ENCODE results near the gene CDC42BPA. TPM values are rescaled to one million over a fixed set of nuclear protein-coding genes. Genes with fewer than 3 reads are reported as not detected.

Gene CDC42BPA
- polyA plus RNA-seq, 3 donors, result 0.20 to 0.45 (median 0.39) TPM

GRCh38 chr1:226960944-226961765, 357.1 kb downstream of the CDC42BPA start:
- Mint-ChIP-seq H3K36me3 (peaks cover 13 to 47% of the 10 kb centered on the region in 2 donors), H3K4me3 (no peak overlapping the region), H3K27ac (peak overlapping the region in 3 of 7 donors; percentile 33 to 68 (median 56)), H3K4me1 (peaks cover 22% of the 10 kb centered on the region), H3K27me3 (ENCODE audit: low read depth in 3 of 3) (peaks cover 0 to 2% (median 0%) of the 10 kb centered on the region in 3 donors), H3K9me3 (peaks cover 0 to 11% (median 7%) of the 10 kb centered on the region in 7 donors)
- Histone ChIP-seq H3K27ac (ENCODE audit: low read depth in 1 of 2, low read length in 2 of 2) (peak overlapping the region in 1 of 2 donors; percentile 48), H3K4me3 (replicated peaks in 1 of 3; ENCODE audit: low read depth in 2 of 3, low read length in 3 of 3) (no peak overlapping the region), H3K4me1 (ENCODE audit: control insufficient read depth in 1 of 2, insufficient read depth in 2 of 2, low read length in 2 of 2) (peaks cover 17 to 18% of the 10 kb centered on the region in 2 donors), H3K27me3 (ENCODE audit: control insufficient read depth in 2 of 2, insufficient read depth in 2 of 2, low read length in 2 of 2) (no peaks in the 10 kb centered on the region), H3K9ac (ENCODE audit: insufficient read depth, low read length, poor library complexity, severe bottlenecking) (no peak overlapping the region), H4K20me1 (ENCODE audit: insufficient read depth, low read length) (peaks cover 89% of the 10 kb centered on the region), H2AFZ (ENCODE audit: insufficient read depth, low read depth, low read length, poor library complexity, severe bottlenecking) (no peak overlapping the region), H3K79me2 (ENCODE audit: insufficient read depth, low read length) (peaks cover 67% of the 10 kb centered on the region), H3K36me3 (replicated peaks in 1 of 2; ENCODE audit: control insufficient read depth in 1 of 2, insufficient read depth in 2 of 2, low read length in 2 of 2) (peaks cover 18 to 25% of the 10 kb centered on the region in 2 donors), H3K4me2 (replicated peaks; ENCODE audit: extremely low read depth, low read length, poor library complexity, severe bottlenecking) (no peak overlapping the region), H3K9me3 (replicated peaks in 1 of 2; ENCODE audit: control insufficient read depth in 1 of 2, insufficient read depth in 1 of 2, low read length in 2 of 2) (peaks cover 0 to 15% of the 10 kb centered on the region in 2 donors)
- no peak for DNase-seq
- 100% methylated on average over 12 of the region's 13 CpGs for WGBS (ENCODE audit: insufficient coverage)
- TF ChIP-seq CTCF (IDR thresholded peaks at IDR 0.05), result no peak
- intact Hi-C loops (cut with micrococcal nuclease), result no loop called here

GRCh38 chr1:226960256-226960655, 358.0 kb downstream of the CDC42BPA start:
- no peak overlapping the region for H3K4me3 ChIP-seq (replicated peaks in 1 of 3; ENCODE audit: low read depth in 2 of 3, low read length in 3 of 3)
- Mint-ChIP-seq H3K4me3 (no peak overlapping the region), H3K27ac (peak overlapping the region in 1 of 7 donors; percentile 10), H3K4me1 (peaks cover 22% of the 10 kb centered on the region), H3K36me3 (peaks cover 6 to 38% of the 10 kb centered on the region in 2 donors), H3K9me3 (peaks cover 4 to 18% (median 14%) of the 10 kb centered on the region in 7 donors), H3K27me3 (ENCODE audit: low read depth in 3 of 3) (peaks cover 0 to 2% (median under 1%) of the 10 kb centered on the region in 3 donors)
- H2AFZ ChIP-seq (ENCODE audit: insufficient read depth, low read depth, low read length, poor library complexity, severe bottlenecking), result no peak overlapping the region
- no peak for TF ChIP-seq CTCF (IDR thresholded peaks at IDR 0.05)
- no peak overlapping the region for H3K27ac ChIP-seq (ENCODE audit: low read depth in 1 of 2, low read length in 2 of 2)
- no peaks in the 10 kb centered on the region for H3K27me3 ChIP-seq (ENCODE audit: control insufficient read depth in 2 of 2, insufficient read depth in 2 of 2, low read length in 2 of 2)
- H3K9me3 ChIP-seq (replicated peaks in 1 of 2; ENCODE audit: control insufficient read depth in 1 of 2, insufficient read depth in 1 of 2, low read length in 2 of 2), result peaks cover 0 to 24% of the 10 kb centered on the region in 2 donors
- peaks cover 17 to 18% of the 10 kb centered on the region in 2 donors for H3K4me1 ChIP-seq (ENCODE audit: control insufficient read depth in 1 of 2, insufficient read depth in 2 of 2, low read length in 2 of 2)
- WGBS (ENCODE audit: insufficient coverage), result 87% methylated on average over 5 of the region's 5 CpGs
- H3K36me3 ChIP-seq (replicated peaks in 1 of 2; ENCODE audit: control insufficient read depth in 1 of 2, insufficient read depth in 2 of 2, low read length in 2 of 2), result peaks cover 10 to 16% of the 10 kb centered on the region in 2 donors
- H3K79me2 ChIP-seq (ENCODE audit: insufficient read depth, low read length), result peaks cover 71% of the 10 kb centered on the region
- no peak for DNase-seq
- H4K20me1 ChIP-seq (ENCODE audit: insufficient read depth, low read length), result peaks cover 82% of the 10 kb centered on the region
- intact Hi-C loops (cut with micrococcal nuclease), result no loop called here
- H3K9ac ChIP-seq (ENCODE audit: insufficient read depth, low read length, poor library complexity, severe bottlenecking), result no peak overlapping the region
- no peak overlapping the region for H3K4me2 ChIP-seq (replicated peaks; ENCODE audit: extremely low read depth, low read length, poor library complexity, severe bottlenecking)
